HepG2 (cell line): Measurements from ENCODE around the gene HNF1B. TPM values are rescaled to one million over a fixed set of nuclear protein-coding genes. Genes with fewer than 3 reads are reported as not detected.

Experiments used
- AFF4 ChIP-seq: sonication (generic); formaldehyde crosslinking; IDR thresholded peaks from 2 replicates; pipeline ENCODE4 v1.4.0; 2020; ENCODE audit warnings: missing genetic modification reagents
- ASH2L ChIP-seq: fragments of 300-600, 200-600 bp; sonication (generic); IDR thresholded peaks from 2 replicates; pipeline ENCODE4 v1.7.0; 2017; ENCODE audit warnings: low read depth, mild to moderate bottlenecking, moderate library complexity, mixed read lengths, low read length; ENCODE audit not compliant: insufficient read length
- DDIT3 ChIP-seq: sonication (generic); formaldehyde crosslinking; IDR thresholded peaks from 2 replicates; pipeline ENCODE4 v1.4.0; 2020; ENCODE audit warnings: mild to moderate bottlenecking, missing genetic modification reagents
- FOXA1 ChIP-seq, 2 experiments: fragments of 450-650 bp in 1 of 2; sonication (generic) in 1 of 2; formaldehyde crosslinking in 1 of 2; IDR thresholded peaks; 2 replicates each; pipeline versions ENCODE4 v1.4.0 to v1.6.1; 2016 to 2020; ENCODE audit warnings: missing genetic modification reagents in 1 of 2
- FOXO1 ChIP-seq: sonication (generic); formaldehyde crosslinking; IDR thresholded peaks from 2 replicates; pipeline ENCODE4 v1.4.0; 2020; ENCODE audit warnings: missing genetic modification reagents
- GFI1 ChIP-seq: sonication (generic); formaldehyde crosslinking; IDR thresholded peaks from 2 replicates; pipeline ENCODE4 v1.5.0; 2020; ENCODE audit warnings: missing genetic modification reagents, mild to moderate bottlenecking, borderline replicate concordance
- HNF4A ChIP-seq: sonication (generic); formaldehyde crosslinking; IDR thresholded peaks from 2 replicates; pipeline ENCODE4 v1.4.0; 2020; ENCODE audit warnings: missing genetic modification reagents
- HOXA3 ChIP-seq: sonication (generic); formaldehyde crosslinking; IDR thresholded peaks from 2 replicates; pipeline ENCODE4 v1.5.0; 2020; ENCODE audit warnings: missing genetic modification reagents
- KDM5B ChIP-seq: sonication (generic); formaldehyde crosslinking; IDR thresholded peaks from 2 replicates; pipeline ENCODE4 v1.4.0; 2020; ENCODE audit warnings: missing genetic modification reagents, mild to moderate bottlenecking, borderline replicate concordance
- MLXIP ChIP-seq: sonication (generic); formaldehyde crosslinking; IDR thresholded peaks from 2 replicates; pipeline ENCODE4 v1.9.0; 2021; ENCODE audit warnings: missing genetic modification reagents, borderline replicate concordance
- NFE2L2 ChIP-seq: fragments of 150-350 bp; IDR thresholded peaks from 2 replicates; pipeline ENCODE4 v1.6.1; 2014; ENCODE audit warnings: low read length
- NR2F6 ChIP-seq, 2 experiments: IDR thresholded peaks; 2 replicates each; pipeline ENCODE4 v1.6.1; 2016; ENCODE audit warnings: antibody characterized with exemption in 1 of 2, mild to moderate bottlenecking in 1 of 2
- POLR2AphosphoS2 ChIP-seq: IDR thresholded peaks from 2 replicates; pipeline ENCODE4 v1.6.1; 2011; ENCODE audit warnings: low read depth, low read length, improper control_type of control experiment
- PRDM4 ChIP-seq: sonication (generic); formaldehyde crosslinking; IDR thresholded peaks from 2 replicates; pipeline ENCODE4 v1.9.0; 2021; ENCODE audit warnings: missing genetic modification reagents, borderline replicate concordance
- RFX5 ChIP-seq: IDR thresholded peaks from 2 replicates; pipeline ENCODE4 v1.6.1; 2011; ENCODE audit warnings: low read depth, low read length, improper control_type of control experiment
- RXRB ChIP-seq: IDR thresholded peaks from 2 replicates; pipeline ENCODE4 v1.6.1; 2016; ENCODE audit warnings: borderline replicate concordance, missing genetic modification reagents, missing compliant biosample characterization
- TBX2 ChIP-seq: sonication (generic); formaldehyde crosslinking; IDR thresholded peaks from 2 replicates; pipeline ENCODE4 v1.5.0; 2020; ENCODE audit warnings: missing genetic modification reagents, mild to moderate bottlenecking, borderline replicate concordance
- ZNF12 ChIP-seq: sonication (generic); formaldehyde crosslinking; IDR thresholded peaks from 2 replicates; pipeline ENCODE4 v1.5.0; 2020; ENCODE audit warnings: missing genetic modification reagents
- ZUFSP ChIP-seq: sonication (generic); formaldehyde crosslinking; IDR thresholded peaks from 2 replicates; pipeline ENCODE4 v1.9.0; 2021; ENCODE audit warnings: missing genetic modification reagents, mild to moderate bottlenecking, borderline replicate concordance
- polyA plus RNA-seq, 8 experiments: library from polyadenylated mRNA; depleted of rRNA in 3 of 8; stranded (reverse) in 7 of 8; unstranded in 1 of 8; fragments of >200 nt; fragmentation: Illumina TruSeq in 4 of 8; extraction: Trizol in 4 of 8; gene quantifications; 2 replicates each; pipeline versions ENCODE4 v1.2.1 to v1.2.3, GENCODE V29; 2011 to 2016; ENCODE audit warnings: low read depth in 4 of 8, missing spikeins in 1 of 8, mixed read lengths in 1 of 8; ENCODE audit not compliant: insufficient read depth in 1 of 8
- total RNA-seq, 5 experiments: library from RNA; depleted of rRNA; stranded (reverse); fragments of >200 nt; fragmentation: Illumina TruSeq; extraction: Trizol; gene quantifications; 2 replicates each; pipeline ENCODE4 v1.2.3, GENCODE V29; 2016; ENCODE audit warnings: low read depth in 1 of 5

Gene HNF1B
- total and polyA plus RNA-seq, 2 of the 13 experiments (the other 11 are each of a cell fraction or from before 2014, with no cell fraction given) = 1.9 to 5.3 TPM

- peak; percentile 38 for TF ChIP-seq NR2F6 (IDR thresholded peaks at IDR 0.05)
- TF ChIP-seq NR2F6 (CRISPR knock-in tag; IDR thresholded peaks at IDR 0.05) = peak; percentile 15; the same call in 1 of the 2 replicates
- peak; percentile 70; the same call in 1 of the 2 replicates for TF ChIP-seq FOXO1 (CRISPR knock-in tag)
- no peak for TF ChIP-seq ZNF12 (CRISPR knock-in tag)
- peak; percentile 31; the same call in 1 of the 2 replicates for TF ChIP-seq RXRB (CRISPR knock-in tag)
- TF ChIP-seq ZUFSP (CRISPR knock-in tag) = no peak
- no peak for TF ChIP-seq NFE2L2
- TF ChIP-seq PRDM4 (CRISPR knock-in tag) = no peak
- TF ChIP-seq POLR2AphosphoS2 = no peak
- TF ChIP-seq RFX5 = no peak
- TF ChIP-seq MLXIP = no peak
- no peak for TF ChIP-seq GFI1 (CRISPR knock-in tag)
- no peak for TF ChIP-seq FOXA1 (IDR thresholded peaks at IDR 0.05)
- TF ChIP-seq FOXA1 (CRISPR knock-in tag; IDR thresholded peaks at IDR 0.05) = peak; percentile 10; the same call in 1 of the 2 replicates
- TF ChIP-seq HOXA3 (CRISPR knock-in tag) = peak; percentile 34; the same call in 1 of the 2 replicates
- no peak for TF ChIP-seq KDM5B
- TF ChIP-seq AFF4 (CRISPR knock-in tag) = no peak
- peak; percentile 53 for TF ChIP-seq TBX2 (CRISPR knock-in tag)
- TF ChIP-seq DDIT3 (CRISPR knock-in tag) = no peak
- peak; percentile 52; the same call in 1 of the 2 replicates for TF ChIP-seq HNF4A (CRISPR knock-in tag)
- TF ChIP-seq ASH2L = peak; percentile 9
Observed at GRCh38 chr17:37713028-37713431, 31.8 kb downstream of the HNF1B start (continued).
